LNCAP (cell line): ENCODE results near the gene KRTAP3-2.

Experiments used
- TF ChIP-seq, protein P1 (sequence below): fragments of 450-650 bp; IDR thresholded peaks from 2 replicates; pipeline ENCODE4 v1.5.1; 2017; ENCODE audit warnings: mild to moderate bottlenecking

Gene KRTAP3-2

DNA sequence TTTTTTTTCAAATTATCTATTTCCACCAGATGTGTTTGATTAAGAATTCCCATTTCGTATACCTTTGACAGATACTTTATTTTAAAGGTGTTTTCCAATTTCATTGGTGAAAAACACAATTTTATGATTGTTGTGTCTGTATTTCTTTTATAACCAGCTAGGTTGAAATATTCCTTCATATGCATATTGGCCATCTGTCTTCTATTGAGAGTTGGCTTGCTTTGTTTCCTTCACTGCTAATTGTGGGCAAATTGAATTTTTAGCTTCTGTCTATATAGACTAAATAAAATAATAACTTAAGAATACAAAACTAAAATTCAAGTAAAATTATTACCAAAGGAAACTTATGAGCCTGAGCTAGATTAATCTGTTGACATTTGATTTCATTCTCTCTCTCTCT, 4.6 kb downstream of the KRTAP3-2 start:
- TF ChIP-seq, protein P1, sequence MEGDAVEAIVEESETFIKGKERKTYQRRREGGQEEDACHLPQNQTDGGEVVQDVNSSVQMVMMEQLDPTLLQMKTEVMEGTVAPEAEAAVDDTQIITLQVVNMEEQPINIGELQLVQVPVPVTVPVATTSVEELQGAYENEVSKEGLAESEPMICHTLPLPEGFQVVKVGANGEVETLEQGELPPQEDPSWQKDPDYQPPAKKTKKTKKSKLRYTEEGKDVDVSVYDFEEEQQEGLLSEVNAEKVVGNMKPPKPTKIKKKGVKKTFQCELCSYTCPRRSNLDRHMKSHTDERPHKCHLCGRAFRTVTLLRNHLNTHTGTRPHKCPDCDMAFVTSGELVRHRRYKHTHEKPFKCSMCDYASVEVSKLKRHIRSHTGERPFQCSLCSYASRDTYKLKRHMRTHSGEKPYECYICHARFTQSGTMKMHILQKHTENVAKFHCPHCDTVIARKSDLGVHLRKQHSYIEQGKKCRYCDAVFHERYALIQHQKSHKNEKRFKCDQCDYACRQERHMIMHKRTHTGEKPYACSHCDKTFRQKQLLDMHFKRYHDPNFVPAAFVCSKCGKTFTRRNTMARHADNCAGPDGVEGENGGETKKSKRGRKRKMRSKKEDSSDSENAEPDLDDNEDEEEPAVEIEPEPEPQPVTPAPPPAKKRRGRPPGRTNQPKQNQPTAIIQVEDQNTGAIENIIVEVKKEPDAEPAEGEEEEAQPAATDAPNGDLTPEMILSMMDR, result no peak

DNA sequence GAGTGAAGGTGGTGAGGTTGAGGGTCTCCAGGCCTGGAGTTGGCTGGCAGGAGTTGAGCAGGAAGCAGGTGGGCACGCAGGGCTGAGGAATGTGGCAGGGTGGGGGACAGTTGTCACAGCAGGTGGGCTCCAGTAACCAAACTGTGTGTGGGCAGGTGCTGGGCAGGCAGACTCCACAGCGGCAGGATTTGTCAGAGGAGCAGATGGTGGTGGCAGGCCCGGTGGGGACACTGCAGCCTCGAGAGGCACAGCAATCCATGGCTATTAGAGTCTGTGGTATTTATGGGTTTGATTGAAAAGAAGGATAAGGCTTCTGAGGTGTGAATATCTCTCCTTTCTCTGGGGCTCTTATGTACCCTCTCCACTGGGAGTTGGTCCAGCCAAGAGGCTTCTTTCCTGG, 5.9 kb downstream of the KRTAP3-2 start, which contains the start of gene KRTAP3-3:
Gene KRTAP3-3 (minus strand): TSS at position 326 of the 400 bp plus-strand sequence. CDS start 67 bp downstream, at position 259.
- TF ChIP-seq, protein P1, result no peak

- TF ChIP-seq, protein P1, result no peak
These were observed 6.6 kb downstream of the KRTAP3-2 start for GRCh38 chr17:40993084-40993483.

DNA sequence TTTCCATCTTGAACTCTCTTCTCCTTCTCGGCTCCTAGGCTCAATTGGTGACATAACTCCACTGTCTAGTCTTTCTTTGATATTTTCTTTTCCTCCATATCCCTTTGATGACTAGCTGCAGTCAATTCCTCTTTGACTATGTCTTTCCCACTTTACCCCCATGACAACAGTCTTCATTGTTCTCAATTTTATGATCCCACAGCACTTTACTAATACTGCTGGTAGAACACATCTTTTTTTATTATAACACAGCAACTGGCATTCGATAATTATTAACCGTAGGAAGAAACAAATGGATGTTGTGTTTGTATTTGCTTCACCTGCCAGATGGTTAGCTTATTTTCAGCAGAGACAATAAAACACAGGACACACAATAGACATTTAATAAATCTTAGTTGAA, 7.0 kb downstream of the KRTAP3-2 start:
- TF ChIP-seq, protein P1, result no peak

GRCh38 chr17:40986920-40987319, 12.8 kb downstream of the KRTAP3-2 start:
- TF ChIP-seq, protein P1, result no peak

DNA sequence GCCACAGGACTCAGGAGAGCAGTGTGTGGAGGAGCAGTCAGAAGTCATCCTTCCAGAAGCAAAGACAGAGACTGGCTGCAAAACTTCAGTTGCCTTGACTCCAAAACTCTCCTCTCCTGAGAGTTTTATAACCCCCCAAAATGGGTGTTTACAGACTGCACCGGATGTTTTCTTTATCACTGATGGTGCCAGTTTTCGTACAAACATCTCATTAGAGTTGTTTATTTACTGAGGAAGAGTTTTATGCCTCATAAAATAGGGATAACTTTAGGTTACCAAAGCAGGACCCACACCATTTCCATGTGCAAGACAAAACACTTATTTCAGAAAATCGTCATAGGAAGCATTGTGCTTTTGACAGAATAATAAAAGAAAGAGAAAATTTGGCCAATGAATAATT, 15.5 kb downstream of the KRTAP3-2 start, which contains the start of gene KRT40:
Gene KRT40 (minus strand): TSS at position 101 of the 400 bp plus-strand sequence. CDS start 53 bp downstream, at position 48.
- TF ChIP-seq, protein P1, result no peak

DNA sequence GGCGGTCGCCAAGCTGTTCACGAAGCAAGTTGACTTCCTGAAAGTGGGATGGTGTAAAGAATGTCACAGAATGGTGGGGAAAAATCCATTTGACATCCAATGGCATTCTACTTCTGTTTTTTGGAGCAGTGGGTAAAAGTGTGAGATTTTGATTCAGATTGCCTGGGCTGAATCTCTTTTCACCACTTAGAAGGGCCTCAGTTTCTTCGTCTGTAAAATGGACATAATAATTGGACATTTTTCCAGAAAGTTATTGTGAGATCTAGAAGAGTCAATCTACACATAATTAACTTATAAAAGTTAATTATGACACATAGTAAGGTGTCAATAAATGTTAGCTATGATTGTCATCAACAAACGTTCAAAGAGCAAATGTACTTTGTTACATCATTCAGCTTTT, 18.6 kb downstream of the KRTAP3-2 start:
- TF ChIP-seq, protein P1, result no peak

DNA sequence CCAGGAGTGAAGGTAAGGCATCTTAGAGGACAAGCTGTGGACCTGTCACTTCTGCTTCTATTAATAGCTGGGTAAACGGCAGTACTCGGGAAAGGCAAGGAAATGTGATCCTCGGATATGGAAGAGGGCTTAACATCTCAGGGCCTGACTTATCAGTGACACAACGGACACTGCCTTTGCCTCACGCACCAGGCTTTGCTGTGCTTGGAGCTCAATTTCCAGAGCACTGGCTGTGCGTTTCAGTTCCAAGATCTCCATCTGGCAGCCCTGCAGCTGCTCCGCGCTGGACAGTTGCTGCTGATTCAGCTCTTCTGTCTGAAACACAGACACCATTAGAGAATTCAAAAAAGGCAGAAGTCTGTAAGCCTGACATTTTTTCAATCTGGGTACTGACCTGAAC, 19.1 kb downstream of the KRTAP3-2 start:
- TF ChIP-seq, protein P1, result no peak
